ENCODE measurements around the gene CRPPA.

DNA sequence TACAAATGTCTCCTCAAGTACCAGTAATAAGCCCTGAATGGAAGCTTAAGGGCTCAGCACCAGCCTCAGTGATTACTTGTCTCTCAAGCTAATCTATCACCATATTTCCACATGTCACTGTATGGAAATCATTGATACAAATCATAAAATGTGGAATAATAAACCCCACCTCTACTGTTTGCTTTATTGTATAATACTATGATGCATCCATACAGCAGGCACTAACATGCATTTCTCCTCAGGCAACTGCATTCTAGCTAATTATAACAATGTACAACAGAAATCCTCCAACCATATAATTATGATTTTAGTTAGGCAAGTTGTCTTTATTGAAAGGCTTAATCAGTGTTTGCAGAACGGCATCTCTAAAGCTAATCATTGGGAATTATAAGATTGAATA lies 26.2 kb downstream of the CRPPA start:
- no peak for TF ChIP-seq CBX8 (IDR thresholded peaks at IDR 0.05)
- no peak for TF ChIP-seq JUN (IDR thresholded peaks at IDR 0.05)
- no peak for TF ChIP-seq MAFK (IDR thresholded peaks at IDR 0.05; ENCODE audit: partially characterized antibody)
- no peak for TF ChIP-seq POLR2A (IDR thresholded peaks at IDR 0.05; ENCODE audit: low read length)
- TF ChIP-seq, protein P1, sequence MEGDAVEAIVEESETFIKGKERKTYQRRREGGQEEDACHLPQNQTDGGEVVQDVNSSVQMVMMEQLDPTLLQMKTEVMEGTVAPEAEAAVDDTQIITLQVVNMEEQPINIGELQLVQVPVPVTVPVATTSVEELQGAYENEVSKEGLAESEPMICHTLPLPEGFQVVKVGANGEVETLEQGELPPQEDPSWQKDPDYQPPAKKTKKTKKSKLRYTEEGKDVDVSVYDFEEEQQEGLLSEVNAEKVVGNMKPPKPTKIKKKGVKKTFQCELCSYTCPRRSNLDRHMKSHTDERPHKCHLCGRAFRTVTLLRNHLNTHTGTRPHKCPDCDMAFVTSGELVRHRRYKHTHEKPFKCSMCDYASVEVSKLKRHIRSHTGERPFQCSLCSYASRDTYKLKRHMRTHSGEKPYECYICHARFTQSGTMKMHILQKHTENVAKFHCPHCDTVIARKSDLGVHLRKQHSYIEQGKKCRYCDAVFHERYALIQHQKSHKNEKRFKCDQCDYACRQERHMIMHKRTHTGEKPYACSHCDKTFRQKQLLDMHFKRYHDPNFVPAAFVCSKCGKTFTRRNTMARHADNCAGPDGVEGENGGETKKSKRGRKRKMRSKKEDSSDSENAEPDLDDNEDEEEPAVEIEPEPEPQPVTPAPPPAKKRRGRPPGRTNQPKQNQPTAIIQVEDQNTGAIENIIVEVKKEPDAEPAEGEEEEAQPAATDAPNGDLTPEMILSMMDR (IDR thresholded peaks at IDR 0.05) = no peak
- TF ChIP-seq, protein P2, sequence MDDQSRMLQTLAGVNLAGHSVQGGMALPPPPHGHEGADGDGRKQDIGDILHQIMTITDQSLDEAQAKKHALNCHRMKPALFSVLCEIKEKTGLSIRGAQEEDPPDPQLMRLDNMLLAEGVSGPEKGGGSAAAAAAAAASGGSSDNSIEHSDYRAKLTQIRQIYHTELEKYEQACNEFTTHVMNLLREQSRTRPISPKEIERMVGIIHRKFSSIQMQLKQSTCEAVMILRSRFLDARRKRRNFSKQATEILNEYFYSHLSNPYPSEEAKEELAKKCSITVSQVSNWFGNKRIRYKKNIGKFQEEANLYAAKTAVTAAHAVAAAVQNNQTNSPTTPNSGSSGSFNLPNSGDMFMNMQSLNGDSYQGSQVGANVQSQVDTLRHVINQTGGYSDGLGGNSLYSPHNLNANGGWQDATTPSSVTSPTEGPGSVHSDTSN (IDR thresholded peaks at IDR 0.05) = no peak
- TF ChIP-seq EP300 (IDR thresholded peaks at IDR 0.05) = no peak
- no peak for TF ChIP-seq EHMT2 (IDR thresholded peaks at IDR 0.05; ENCODE audit: low read depth)
- no peak for TF ChIP-seq MYC (IDR thresholded peaks at IDR 0.05; ENCODE audit: borderline replicate concordance, low read length)
- no peak for TF ChIP-seq CEBPB (IDR thresholded peaks at IDR 0.05)
